NCI-H1436 (cell line): ENCODE measurements around the gene ZCRB1.

Experiments
- DNase-seq: peaks from one replicate; lab custom pipeline; 2025; lab: John Stamatoyannopoulos, UW

Gene ZCRB1

GRCh38 chr12:42278128-42278510 lies 47.8 kb downstream of the ZCRB1 start:
- no peak for DNase-seq

GRCh38 chr12:42277396-42278127 lies 48.3 kb downstream of the ZCRB1 start:
- DNase-seq = no peak

- DNase-seq = no peak
These were observed 50.4 kb downstream of the ZCRB1 start for GRCh38 chr12:42275499-42275898.

DNA sequence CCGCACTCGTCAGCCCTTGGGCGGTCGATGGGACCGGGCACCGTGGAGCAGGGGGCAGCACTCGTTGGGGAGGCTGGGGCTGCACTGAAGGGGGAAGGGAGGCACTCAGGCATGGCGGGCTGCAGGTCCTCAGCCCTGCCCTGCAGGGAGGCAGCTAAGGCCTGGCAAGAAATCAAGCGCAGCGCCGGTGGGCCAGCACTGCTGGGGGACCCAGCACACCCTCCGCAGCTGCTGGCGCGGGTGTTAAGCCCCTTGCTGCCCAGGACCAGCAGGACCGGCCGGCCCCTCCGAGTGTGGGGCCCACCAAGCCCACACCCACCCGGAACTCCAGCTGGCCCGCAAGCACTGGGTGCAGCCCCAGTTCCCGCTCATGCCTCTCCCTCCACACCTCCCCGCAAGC lies 52.2 kb downstream of the ZCRB1 start:
- no peak for DNase-seq

DNA sequence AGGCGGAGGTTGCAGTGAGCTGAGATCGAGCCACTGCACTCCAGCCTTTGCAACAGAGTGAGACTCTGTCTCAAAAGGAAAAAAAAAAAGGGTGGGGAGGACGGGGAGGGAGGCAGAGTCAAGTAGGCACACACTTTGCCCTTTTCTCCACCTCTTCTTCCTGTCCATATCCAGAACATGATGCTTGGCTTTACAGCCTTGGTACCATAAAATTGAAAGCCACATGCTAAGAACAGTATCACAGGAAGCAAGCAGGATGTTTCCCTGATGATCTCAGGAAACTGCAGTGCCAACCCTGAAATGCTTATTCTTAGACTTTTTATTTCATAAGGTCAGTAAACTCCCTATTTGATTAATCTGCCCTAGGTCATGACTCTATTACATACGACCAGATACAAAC lies 55.3 kb downstream of the ZCRB1 start:
- DNase-seq = no peak

DNA sequence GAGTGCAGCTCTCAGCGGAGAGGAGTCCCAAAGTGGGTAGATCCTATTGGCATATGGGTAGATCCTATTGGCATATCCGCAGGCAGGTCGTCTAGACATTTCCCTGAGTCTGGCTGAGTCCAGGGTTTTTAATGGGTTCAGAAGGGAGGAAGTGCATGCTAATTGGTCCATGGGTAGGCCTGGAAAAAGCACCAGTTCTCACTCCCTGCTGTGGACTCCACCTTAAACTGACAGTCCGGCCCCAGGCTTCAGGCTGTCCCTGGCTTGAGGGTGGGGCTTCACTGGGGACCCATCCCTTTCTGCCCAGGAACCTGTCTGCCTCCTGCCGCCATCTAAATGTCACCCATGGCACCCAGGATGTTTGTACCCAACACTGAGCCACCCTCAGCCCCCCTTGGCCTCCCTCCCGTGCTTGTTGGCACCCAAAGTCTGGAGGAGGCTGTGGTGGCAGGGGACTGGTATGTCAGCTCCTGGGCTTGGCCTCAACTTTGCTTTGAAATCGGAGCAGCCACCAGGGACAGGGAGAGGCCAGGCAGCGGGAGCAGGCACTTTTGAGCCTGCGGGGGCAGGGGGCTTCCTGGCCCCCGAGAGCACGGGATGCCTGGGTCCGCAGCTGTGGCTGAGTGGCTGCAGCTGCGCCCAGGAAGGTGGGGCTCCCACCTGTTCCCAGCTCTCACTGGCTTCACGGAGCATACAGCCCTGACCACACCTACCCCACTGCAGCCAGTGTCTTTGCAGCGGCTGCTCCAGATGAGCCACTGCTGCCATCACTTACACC lies 58.3 kb downstream of the ZCRB1 start:
- no peak for DNase-seq

DNA sequence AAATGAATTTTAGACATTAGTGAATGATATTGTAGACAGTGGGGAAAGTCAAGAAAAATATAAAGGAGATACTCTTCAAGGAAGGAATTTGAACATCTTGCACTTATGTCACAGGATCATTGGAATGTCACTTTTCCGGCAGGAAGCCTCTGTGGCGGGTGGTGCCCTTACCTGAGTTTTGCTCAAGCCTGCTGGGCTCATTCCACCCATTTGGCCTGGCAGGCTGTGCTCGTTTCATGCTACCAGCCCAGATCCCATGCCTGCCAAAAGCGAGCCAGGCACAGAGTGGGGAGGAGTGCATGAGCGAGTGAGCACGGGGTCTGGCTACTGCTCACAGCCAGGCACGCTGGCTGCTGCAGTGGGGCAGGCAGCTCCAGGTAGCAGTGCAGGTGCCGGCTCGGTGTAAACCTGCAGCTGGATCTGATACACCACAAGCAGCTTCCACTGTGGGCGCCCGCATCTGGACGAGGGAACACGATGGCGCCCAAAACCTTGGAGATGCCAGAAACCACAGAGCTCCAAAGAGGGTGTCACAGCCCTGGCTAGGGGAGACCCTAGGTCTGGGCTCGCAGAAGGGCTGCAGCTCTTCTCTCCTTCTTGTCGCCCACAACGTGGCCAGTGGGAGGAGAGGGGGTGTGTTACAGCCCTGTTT lies 59.2 kb downstream of the ZCRB1 start:
- no peak for DNase-seq

DNA sequence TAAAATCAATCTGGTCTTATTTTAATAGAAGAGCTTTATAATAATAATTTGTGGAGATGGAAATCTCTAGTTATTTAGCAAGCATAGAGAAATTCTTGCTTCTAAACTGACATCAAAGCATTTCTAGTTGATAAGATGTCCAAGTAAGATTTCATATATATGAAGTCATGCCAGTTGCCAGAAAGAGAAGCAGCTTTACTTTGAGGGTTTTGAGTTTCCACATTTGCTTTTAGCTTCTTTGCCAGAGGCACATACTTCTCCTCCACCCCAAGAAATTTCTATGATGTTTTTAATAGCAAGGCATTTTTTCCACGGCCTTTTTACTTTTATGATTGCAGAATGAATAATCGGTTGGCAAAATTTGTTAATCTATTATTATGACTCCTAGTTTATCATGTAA lies 63.6 kb downstream of the ZCRB1 start:
- no peak for DNase-seq
